Astrocyte (in vitro differentiated cells and primary cell): ENCODE measurements around the gene CFTR. TPM values are rescaled to one million over a fixed set of nuclear protein-coding genes. Genes with fewer than 3 reads are reported as not detected.

ENCODE experiments used
- DNase-seq: peaks from one replicate; pipeline ENCODE4 v3.0.0-alpha.2; 2010; ENCODE audit warnings: low read depth
- FAIRE-seq: peaks from 2 replicates; lab custom pipeline; 2011; peaks lifted over from hg19 to GRCh38; lab: Jason Lieb, UNC
- H2AFZ ChIP-seq: 2 replicates; pipeline ENCODE4 v1.6.0; 2012; ENCODE audit warnings: low read depth, low read length, inconsistent platforms
- H3K27ac ChIP-seq: 2 replicates; pipeline ENCODE4 v1.5.1; 2011; ENCODE audit warnings: low read depth, low read length, inconsistent platforms
- H3K27me3 ChIP-seq: 2 replicates; pipeline ENCODE4 v1.6.0; 2011; ENCODE audit warnings: low read length, inconsistent platforms; ENCODE audit not compliant: insufficient read depth
- H3K36me3 ChIP-seq: 2 replicates; pipeline ENCODE4 v1.5.1; 2011; ENCODE audit warnings: low read length, inconsistent platforms; ENCODE audit not compliant: insufficient read depth
- H3K4me1 ChIP-seq: 2 replicates; pipeline ENCODE4 v1.5.1; 2011; ENCODE audit warnings: low read length, inconsistent platforms; ENCODE audit not compliant: insufficient read depth
- H3K4me2 ChIP-seq: 2 replicates; pipeline ENCODE4 v1.6.0; 2012; ENCODE audit warnings: low read length, inconsistent platforms
- H3K4me3 ChIP-seq: 2 replicates; pipeline ENCODE4 v1.5.1; 2011; ENCODE audit warnings: low read depth, mild to moderate bottlenecking, low read length, inconsistent platforms; ENCODE audit not compliant: insufficient read depth
- H3K79me2 ChIP-seq: 2 replicates; pipeline ENCODE4 v1.6.0; 2012; ENCODE audit warnings: mild to moderate bottlenecking, low read length, inconsistent platforms; ENCODE audit not compliant: insufficient read depth
- H3K9ac ChIP-seq: 2 replicates; pipeline ENCODE4 v1.6.0; 2012; ENCODE audit warnings: mild to moderate bottlenecking, low read length, inconsistent platforms
- H3K9me3 ChIP-seq: 2 replicates; pipeline ENCODE4 v1.5.1; 2012; ENCODE audit warnings: low read depth, mild to moderate bottlenecking, low read length, inconsistent platforms; ENCODE audit not compliant: insufficient read depth
- H4K20me1 ChIP-seq: 2 replicates; pipeline ENCODE4 v1.6.0; 2012; ENCODE audit warnings: low read length, inconsistent platforms; ENCODE audit not compliant: insufficient read depth
- H3K27ac Mint-ChIP-seq: one replicate; pipeline ENCODE4 v1.8.0; 2021; ENCODE audit warnings: mild to moderate bottlenecking, mixed read lengths; ENCODE audit not compliant: unreplicated experiment
- H3K27me3 Mint-ChIP-seq: one replicate; pipeline ENCODE4 v1.8.0; 2021; ENCODE audit warnings: low read depth, mixed read lengths; ENCODE audit not compliant: unreplicated experiment
- H3K36me3 Mint-ChIP-seq: one replicate; pipeline ENCODE4 v1.8.0; 2021; ENCODE audit warnings: low read depth, mixed read lengths; ENCODE audit not compliant: unreplicated experiment
- H3K4me1 Mint-ChIP-seq: one replicate; pipeline ENCODE4 v1.8.0; 2021; ENCODE audit warnings: low read depth, mixed read lengths; ENCODE audit not compliant: unreplicated experiment
- H3K4me3 Mint-ChIP-seq: one replicate; pipeline ENCODE4 v1.8.0; 2021; ENCODE audit warnings: mild to moderate bottlenecking, moderate library complexity, mixed read lengths; ENCODE audit not compliant: unreplicated experiment
- H3K9me3 Mint-ChIP-seq: one replicate; pipeline ENCODE4 v1.8.0; 2021; ENCODE audit warnings: mild to moderate bottlenecking, mixed read lengths; ENCODE audit not compliant: unreplicated experiment
- CTCF ChIP-seq: IDR thresholded peaks from 2 replicates; pipeline ENCODE4 v1.5.1; 2011; ENCODE audit warnings: low read depth, mild to moderate bottlenecking, inconsistent platforms, low read length, moderate library complexity; ENCODE audit not compliant: insufficient read depth
- EZH2 ChIP-seq: IDR thresholded peaks from 2 replicates; pipeline ENCODE4 v1.6.1; 2012; ENCODE audit warnings: mild to moderate bottlenecking, low read length, inconsistent platforms; ENCODE audit not compliant: insufficient read depth
- total RNA-seq: library from RNA; stranded (reverse); gene quantifications from 2 replicates; pipeline ENCODE4 v1.2.1, GENCODE V29; 2021

Gene CFTR
- total RNA-seq, 1 donor from 2014 or later = 2.5 TPM

DNA sequence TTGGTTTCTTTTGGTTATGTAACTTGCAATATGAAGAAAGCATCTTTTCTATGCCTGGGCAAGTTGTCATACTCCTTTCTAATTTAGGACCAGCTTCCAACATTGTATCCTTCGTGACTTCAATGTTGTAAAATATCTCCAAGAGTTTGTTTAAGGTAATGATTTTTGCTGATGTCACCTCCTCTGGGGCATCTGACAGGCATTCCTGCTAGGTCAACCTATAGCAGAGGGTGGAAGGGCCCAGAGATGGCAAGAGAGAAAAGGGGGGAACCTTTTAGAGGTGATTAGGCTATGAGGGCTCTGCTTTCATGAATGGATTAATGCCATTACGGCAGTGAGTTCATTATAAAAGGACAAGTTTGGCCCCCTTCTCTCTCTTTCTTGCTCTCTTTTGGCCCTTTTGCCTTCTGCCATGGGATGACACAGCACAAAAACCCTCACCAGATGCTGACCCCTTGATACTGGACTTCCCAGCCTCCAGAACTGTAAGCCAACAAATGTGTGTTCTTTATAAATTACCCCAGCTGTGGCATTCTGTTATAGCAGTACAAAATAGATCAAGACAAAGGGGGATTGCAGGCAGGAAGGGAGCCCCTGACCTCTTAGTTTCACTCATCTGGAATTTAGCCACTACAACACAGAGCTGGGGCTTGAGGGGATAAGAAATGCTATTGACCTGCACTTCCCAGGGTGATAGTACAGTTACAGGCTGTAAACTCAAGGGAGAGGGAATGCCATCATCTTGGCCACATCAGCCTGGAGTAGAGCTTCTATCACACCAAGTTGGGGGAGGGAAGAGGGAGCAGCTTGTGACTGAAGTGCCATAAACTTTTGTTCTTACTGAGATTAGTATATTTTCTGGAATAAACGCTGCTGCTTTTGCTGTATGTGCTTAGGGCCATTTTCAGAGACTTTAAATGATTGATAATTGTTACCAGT, 195.9 kb downstream of the CFTR start:
- no peak overlapping the region for H3K4me3 ChIP-seq
- no peaks in the 10 kb centered on the region for H3K4me1 ChIP-seq
- H3K9ac ChIP-seq = no peak overlapping the region
- TF ChIP-seq EZH2 = no peak
- TF ChIP-seq CTCF = no peak
- Mint-ChIP-seq H3K27ac (no peak overlapping the region), H3K4me3 (no peak overlapping the region), H3K4me1 (peaks cover 10% of the 10 kb centered on the region), H3K27me3 (no peaks in the 10 kb centered on the region), H3K36me3 (no peaks in the 10 kb centered on the region), H3K9me3 (no peaks in the 10 kb centered on the region)
- FAIRE-seq = no peak
- no peaks in the 10 kb centered on the region for H3K36me3 ChIP-seq
- no peaks in the 10 kb centered on the region for H4K20me1 ChIP-seq
- no peak overlapping the region for H3K4me2 ChIP-seq
- H3K27ac ChIP-seq = no peak overlapping the region
- H3K9me3 ChIP-seq = no peaks in the 10 kb centered on the region
- no peak for DNase-seq
- peaks cover 13% of the 10 kb centered on the region for H3K27me3 ChIP-seq
- H2AFZ ChIP-seq = no peak overlapping the region
- no peaks in the 10 kb centered on the region for H3K79me2 ChIP-seq

- no peaks in the 10 kb centered on the region for H4K20me1 ChIP-seq
- H3K9me3 ChIP-seq = no peaks in the 10 kb centered on the region
- no peak overlapping the region for H2AFZ ChIP-seq
- H3K4me1 ChIP-seq = no peaks in the 10 kb centered on the region
- no peak overlapping the region for H3K27ac ChIP-seq
- no peaks in the 10 kb centered on the region for H3K36me3 ChIP-seq
- no peaks in the 10 kb centered on the region for H3K79me2 ChIP-seq
- H3K27me3 Mint-ChIP-seq = no peaks in the 10 kb centered on the region
- H3K9me3 Mint-ChIP-seq = no peaks in the 10 kb centered on the region
- DNase-seq (no peak), FAIRE-seq (no peak)
- no peak overlapping the region for H3K4me3 ChIP-seq
- no peak overlapping the region for H3K4me2 ChIP-seq
- H3K9ac ChIP-seq = no peak overlapping the region
- H3K27ac Mint-ChIP-seq = no peak overlapping the region
- no peak for TF ChIP-seq EZH2
- no peak for TF ChIP-seq CTCF
- H3K27me3 ChIP-seq = peaks cover 13% of the 10 kb centered on the region
- H3K4me1 Mint-ChIP-seq = peaks cover 10% of the 10 kb centered on the region
- H3K4me3 Mint-ChIP-seq = no peak overlapping the region
- no peaks in the 10 kb centered on the region for H3K36me3 Mint-ChIP-seq
Measured at GRCh38 chr7:117679120-117679519, 199.3 kb downstream of the CFTR start.
